Measurements from ENCODE around the gene AVL9.
A peak's percentile ranks its signal among the peaks of the same experiment; 100 is the strongest.
"Not testable (repeated sequence)": the region's sequence is repeated elsewhere in the genome, so short reads cannot be mapped to it uniquely, and the experiment has no call there.

The AVL9 gene

GRCh38 chr7:32495298-32496051 is at the start of gene AVL9:
AVL9 (plus strand) TSS chr7:32495489; CDS start chr7:32495710, 221 bp downstream.
- peak; percentile 97 for DNase-seq (ENCODE audit: low read depth)

DNA sequence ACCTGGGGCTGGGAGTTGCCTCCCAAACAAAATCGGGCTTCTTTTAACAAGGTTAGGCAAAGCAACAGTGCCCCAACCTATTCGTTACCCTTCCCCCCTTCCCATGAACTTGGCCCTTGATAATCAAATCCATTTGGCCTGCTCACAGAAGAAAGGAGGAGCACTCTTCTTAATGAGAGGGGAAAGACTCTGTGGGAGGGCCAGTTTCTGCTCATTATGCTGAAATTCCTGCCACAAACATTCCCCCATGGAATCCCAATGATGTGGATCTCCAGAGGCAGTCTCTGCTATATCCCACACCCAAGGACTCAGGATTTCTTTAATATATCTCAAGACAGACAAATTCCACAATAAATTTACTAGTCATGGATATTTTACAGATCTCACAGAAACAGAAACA is 48.1 kb upstream of the AVL9 start:
- peak; percentile 42 for DNase-seq (ENCODE audit: low read depth)

- no peak for DNase-seq (ENCODE audit: low read depth)
Measured at GRCh38 chr7:32453341-32454011, 41.8 kb upstream of the AVL9 start.

GRCh38 chr7:32458025-32458424 is 37.3 kb upstream of the AVL9 start:
- no peak for DNase-seq (ENCODE audit: low read depth)

- DNase-seq (ENCODE audit: low read depth) = no peak
Measured at GRCh38 chr7:32459788-32460187, 35.5 kb upstream of the AVL9 start.

DNA sequence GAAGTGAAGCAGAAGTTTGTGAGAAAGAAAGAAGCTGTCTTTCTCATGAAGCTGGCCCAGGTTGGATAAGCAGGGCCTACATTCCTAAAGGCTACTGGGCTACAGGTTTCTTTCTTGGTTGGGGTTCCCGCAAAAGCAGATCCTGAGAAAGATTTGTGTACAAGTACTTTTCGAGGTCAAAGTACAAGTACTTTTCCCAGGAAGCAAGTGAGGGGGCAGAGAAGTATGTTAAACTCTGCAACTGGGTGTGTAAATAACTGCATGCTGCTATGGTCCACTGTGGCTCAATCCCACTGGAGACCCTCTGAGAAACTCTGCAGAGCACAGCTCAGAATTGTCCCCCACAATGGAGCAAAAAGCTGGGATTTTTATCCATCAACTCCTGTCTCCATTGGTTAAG is 33.8 kb upstream of the AVL9 start:
- DNase-seq (ENCODE audit: low read depth) = no peak

GRCh38 chr7:32462451-32462850 is 32.8 kb upstream of the AVL9 start:
- DNase-seq (ENCODE audit: low read depth) = no peak

DNA sequence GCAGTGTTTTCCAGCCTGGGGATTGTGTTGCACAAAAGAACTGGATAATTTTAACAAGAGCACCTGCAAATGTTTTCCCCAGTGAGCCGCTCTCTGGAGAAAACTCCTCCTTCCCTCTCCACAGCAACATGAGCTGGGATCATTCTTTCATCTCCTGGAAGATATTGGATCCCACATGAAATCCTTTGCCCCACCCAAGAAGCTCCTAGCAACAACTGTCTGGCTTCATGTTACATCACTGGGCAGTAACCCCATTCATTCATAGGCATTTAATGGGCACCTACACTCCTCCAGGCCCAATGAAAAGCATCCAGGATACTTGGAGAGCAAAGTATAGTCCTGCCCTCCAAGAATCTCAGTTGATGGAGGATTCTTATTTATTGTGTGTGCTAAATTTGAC is 32.3 kb upstream of the AVL9 start:
- DNase-seq (ENCODE audit: low read depth) = no peak

DNA sequence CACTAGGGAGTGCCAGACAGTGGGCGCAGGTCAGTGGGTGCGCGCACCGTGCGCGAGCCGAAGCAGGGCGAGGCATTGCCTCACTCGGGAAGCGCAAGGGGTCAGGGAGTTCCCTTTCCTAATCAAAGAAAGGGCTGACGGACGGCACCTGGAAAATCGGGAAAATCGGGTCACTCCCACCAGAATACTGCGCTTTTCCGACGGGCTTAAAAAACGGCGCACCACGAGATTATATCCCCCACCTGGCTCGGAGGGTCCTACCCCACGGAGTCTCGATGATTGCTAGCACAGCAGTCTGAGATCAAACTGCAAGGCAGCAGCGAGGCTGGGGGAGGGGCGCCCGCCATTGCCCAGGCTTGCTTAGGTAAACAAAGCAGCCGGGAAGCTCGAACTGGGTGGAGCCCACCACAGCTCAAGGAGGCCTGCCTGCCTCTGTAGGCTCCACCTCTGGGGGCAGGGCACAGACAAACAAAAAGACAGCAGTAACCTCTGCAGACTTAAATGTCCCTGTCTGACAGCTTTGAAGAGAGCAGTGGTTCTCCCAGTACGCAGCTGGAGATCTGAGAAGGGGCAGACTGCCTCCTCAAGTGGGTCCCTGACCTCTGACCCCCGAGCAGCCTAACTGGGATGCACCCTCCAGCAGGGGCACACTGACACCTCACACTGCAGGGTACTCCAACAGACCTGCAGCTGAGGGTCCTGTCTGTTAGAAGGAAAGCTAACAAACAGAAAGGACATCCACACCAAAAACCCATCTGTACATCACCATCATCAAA is 30.5 kb upstream of the AVL9 start:
- not testable (repeated sequence) for DNase-seq (ENCODE audit: low read depth)

DNA sequence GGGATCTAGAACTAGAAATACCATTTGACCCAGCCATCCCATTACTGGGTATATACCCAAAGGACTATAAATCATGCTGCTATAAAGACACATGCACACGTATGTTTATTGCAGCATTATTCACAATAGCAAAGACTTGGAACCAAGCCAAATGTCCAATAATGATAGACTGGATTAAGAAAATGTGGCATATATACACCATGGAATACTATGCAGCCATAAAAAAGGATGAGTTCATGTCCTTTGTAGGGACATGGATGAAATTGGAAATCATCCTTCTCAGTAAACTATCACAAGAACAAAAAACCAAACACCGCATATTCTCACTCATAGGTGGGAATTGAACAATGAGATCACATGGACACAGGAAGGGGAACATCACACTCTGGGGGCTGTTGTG is 25.3 kb upstream of the AVL9 start:
- DNase-seq (ENCODE audit: low read depth) = not testable (repeated sequence)

DNA sequence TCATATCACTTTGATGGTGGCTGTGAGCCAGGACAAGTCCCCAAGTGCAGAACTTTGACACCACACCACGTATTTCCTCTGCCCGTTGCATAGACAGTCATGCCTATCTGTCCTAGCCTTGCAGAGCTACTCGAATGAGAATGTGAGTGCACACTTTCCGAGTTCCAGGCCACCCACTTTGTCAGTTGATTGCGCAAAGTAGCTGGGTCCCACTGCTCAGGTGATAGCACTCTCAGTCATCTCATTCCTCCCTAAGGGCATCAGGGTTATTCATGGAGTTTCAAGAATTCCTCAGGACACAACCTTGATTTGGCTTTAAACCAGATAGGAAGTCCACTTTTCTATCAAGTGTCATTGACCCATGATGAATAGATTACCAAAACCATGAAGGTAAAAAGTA is 24.4 kb upstream of the AVL9 start:
- no peak for DNase-seq (ENCODE audit: low read depth)

DNA sequence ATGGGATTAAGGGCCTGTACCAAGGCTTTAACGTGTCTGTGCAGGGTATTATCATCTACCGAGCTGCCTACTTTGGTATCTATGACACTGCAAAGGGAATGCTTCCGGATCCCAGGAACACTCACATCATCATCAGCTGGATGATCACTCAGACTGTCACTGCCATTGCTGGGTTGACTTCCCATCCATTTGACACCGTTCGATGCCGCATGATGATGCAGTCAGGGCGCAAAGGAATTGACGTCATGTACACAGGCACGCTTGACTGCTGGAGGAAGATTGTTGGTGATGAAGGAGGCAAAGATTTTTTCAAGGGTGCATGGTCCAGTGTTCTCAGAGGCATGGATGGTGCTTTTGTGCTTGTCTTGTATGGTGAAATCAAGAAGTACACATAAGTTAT is 23.3 kb upstream of the AVL9 start:
- DNase-seq (ENCODE audit: low read depth) = no peak

- no peak for DNase-seq (ENCODE audit: low read depth)
Measured at GRCh38 chr7:32474008-32474407, 21.3 kb upstream of the AVL9 start.

DNA sequence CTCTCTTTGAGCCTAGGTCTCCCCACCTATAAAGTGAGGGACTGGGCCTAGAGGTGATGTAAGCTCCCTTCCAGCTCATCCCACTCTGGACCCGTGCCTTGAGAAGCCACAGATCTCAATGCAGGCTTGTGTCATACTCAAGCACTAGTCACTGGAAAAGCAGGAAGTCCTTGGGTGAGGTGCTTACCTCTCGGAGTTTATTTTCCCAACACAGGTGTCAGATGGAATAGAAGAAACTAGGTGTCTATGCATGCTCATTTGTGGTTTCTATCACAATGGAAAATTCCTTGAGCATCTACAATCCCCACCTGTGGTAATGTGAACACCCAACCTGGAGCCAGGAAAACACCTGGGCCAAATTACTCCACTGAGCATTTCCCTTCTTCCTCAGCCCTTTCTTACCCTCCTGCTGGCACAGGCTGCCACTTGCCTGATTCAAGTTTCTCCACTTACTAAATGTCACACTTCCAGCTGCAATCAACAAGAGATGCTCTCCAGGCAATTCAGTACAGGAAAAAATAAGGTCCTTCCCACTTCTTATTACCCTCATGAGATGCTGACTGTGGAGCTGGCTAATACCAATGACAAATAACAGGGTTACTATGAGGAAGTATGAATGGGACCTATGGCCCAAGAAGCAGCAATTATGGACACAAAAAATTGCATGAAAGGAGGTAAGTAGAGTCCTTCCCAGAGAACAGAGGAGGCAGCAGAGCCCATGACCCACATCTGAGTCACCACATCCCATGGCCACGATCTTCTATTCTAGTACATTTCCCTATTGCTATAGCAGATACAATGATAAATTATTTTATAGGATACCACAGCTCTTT is 18.3 kb upstream of the AVL9 start:
- peak; percentile 54 for DNase-seq (ENCODE audit: low read depth)

GRCh38 chr7:32477649-32477980 is 17.7 kb upstream of the AVL9 start:
- peak; percentile 45 for DNase-seq (ENCODE audit: low read depth)

GRCh38 chr7:32479574-32480200 is 15.6 kb upstream of the AVL9 start:
- peak; percentile 68 for DNase-seq (ENCODE audit: low read depth)

DNA sequence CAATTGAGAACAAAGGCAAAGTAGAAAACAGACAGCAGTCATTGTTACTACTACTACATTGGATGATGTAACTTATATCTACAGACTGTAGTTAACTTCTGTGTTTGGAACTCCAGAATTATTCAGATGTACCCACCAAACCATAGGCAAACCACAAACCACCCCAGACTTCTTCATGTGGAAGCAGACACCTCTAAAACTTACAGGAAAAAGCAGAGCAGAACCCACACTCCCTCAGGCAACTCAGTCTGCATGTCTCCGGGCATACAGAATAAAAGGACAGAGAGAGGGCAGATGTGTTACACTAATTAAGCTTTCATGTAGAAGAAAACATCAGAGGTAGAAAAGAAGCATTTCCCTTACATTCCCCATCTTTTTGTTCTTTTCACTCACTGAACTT is 14.1 kb upstream of the AVL9 start:
- DNase-seq (ENCODE audit: low read depth) = no peak

GRCh38 chr7:32481921-32482320 is 13.4 kb upstream of the AVL9 start:
- no peak for DNase-seq (ENCODE audit: low read depth)

GRCh38 chr7:32489788-32490126 is 5.5 kb upstream of the AVL9 start:
- DNase-seq (ENCODE audit: low read depth) = no peak

GRCh38 chr7:32490127-32490796 is 5.0 kb upstream of the AVL9 start, which contains the start of gene LSM5:
LSM5 (minus strand) TSS chr7:32490380; CDS start chr7:32490365, 15 bp downstream.
- DNase-seq (ENCODE audit: low read depth) = peak; percentile 94

DNA sequence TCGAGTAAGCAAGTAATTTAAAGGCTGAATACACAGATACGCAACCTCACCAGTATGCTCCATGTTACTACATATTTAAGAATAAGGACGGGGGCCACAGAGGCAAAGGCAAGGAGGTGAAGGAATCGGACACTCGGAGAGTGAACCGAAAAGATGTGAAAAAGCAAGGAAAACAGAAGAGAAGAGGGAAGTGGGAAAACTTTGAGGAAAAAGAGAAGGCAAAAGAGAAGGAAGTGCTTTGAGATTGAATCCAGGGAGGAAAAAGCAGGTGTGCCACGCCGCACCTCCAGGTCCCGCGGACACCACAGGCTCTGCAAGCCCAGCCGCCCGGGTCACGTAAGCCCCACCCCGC is 367 bp upstream of the AVL9 start:
- DNase-seq (ENCODE audit: low read depth) = no peak
